Frontal cortex (tissue), 4 donors: Measurements from ENCODE around the gene CAPN12. TPM values are rescaled to one million over a fixed set of nuclear protein-coding genes. Genes with fewer than 3 reads are reported as not detected.

Experiments
- DNase-seq, 2 donors: peaks; one replicate each; pipeline ENCODE4 v3.0.0; 2012; ENCODE audit warnings: low spot score in 2 of 2
- FAIRE-seq: peaks from 2 replicates; lab custom pipeline; 2012; peaks lifted over from hg19 to GRCh38; lab: Jason Lieb, UNC
- total RNA-seq: library from RNA; depleted of rRNA; stranded (reverse); fragments of >200 nt; gene quantifications from one replicate; pipeline ENCODE4 v1.2.3, GENCODE V29; 2014
- donor health status: control.
- donor health status: control.
- donor health status: control.

Gene CAPN12
- total RNA-seq, 1 donor from 2014 or later = under 0.01 TPM

- DNase-seq (no peak), FAIRE-seq (no peak)
These were observed 42.7 kb downstream of the CAPN12 start for GRCh38 chr19:38701455-38702063.

- no peak for DNase-seq
- no peak for FAIRE-seq
These were observed 43.3 kb downstream of the CAPN12 start for GRCh38 chr19:38700902-38701454.

- DNase-seq (no peak), FAIRE-seq (no peak)
These were observed 43.8 kb downstream of the CAPN12 start for GRCh38 chr19:38700350-38700901.

- DNase-seq (no peak), FAIRE-seq (no peak)
These were observed 44.5 kb downstream of the CAPN12 start for GRCh38 chr19:38699647-38700349.

- no peak for DNase-seq
- no peak for FAIRE-seq
These were observed 45.3 kb downstream of the CAPN12 start for GRCh38 chr19:38699027-38699346.

DNA sequence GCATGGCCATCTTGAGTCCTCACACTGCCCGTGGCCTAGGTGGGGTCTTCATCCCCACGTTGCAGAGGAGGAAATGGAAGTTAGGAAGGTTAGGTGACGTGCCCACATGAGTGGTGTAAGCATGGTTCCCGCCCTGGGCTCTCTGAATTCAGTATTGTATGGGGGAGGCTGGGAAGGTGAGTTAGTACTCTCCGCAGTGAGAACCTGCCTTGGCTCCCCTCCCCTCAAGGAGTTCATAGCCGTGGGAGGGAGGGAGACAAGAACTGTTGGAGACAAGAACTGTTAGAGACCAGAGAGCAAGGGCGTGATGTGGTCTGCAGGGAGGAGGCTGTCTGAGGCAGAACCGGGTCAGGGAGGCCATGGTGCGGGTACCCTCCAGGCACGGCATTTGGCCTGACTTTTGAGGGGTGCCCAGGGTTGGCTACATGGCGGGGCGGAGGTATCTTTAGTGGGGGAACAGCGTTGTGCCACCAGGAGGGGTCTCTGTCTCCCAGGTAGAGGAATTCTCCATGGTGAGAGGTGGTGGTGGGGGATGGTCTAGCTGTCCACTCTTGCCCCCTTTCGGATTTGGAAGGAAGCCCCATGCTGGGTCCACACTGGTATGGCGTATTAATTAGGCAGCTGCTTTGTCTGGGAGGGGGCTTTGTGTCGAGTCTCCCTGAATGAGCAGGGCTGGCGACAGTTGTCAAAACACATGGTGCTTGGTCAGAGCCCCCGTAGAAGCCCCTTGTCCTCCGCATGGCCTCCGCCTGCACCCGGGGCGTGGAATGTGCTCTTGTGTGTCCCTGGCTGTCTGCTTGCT is 45.8 kb downstream of the CAPN12 start:
- FAIRE-seq (no peak), DNase-seq (no peak)

GRCh38 chr19:38697641-38698071 is 46.6 kb downstream of the CAPN12 start:
- FAIRE-seq (no peak), DNase-seq (no peak)

- no peak for DNase-seq
- no peak for FAIRE-seq
These were observed 47.1 kb downstream of the CAPN12 start for GRCh38 chr19:38697197-38697596.

GRCh38 chr19:38696729-38697055 is 47.6 kb downstream of the CAPN12 start:
- no peak for FAIRE-seq

GRCh38 chr19:38695832-38696728 is 48.2 kb downstream of the CAPN12 start:
- DNase-seq (no peak), FAIRE-seq (no peak)

More at GRCh38 chr19:38696729-38697055, 47.6 kb downstream of the CAPN12 start:
- DNase-seq = no peak

DNA sequence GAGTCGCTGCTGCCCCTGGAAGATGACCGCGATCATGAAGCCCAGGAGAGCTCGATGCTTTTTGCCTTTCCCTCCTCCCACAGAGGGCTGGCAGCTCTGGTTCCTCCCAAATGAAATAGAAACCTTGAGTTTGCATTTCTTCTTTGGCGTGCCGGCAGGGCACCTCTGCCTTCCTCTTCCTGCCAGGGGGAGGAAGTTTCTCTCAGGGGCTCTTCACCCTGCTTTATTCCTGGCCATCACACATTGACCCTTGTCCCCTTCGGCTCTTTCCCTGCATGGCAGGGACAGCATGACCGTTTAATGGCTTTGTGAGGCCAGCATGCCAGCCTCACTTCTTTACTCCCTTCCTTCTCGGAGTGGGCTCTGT is 49.0 kb downstream of the CAPN12 start:
- DNase-seq = no peak
- no peak for FAIRE-seq

DNA sequence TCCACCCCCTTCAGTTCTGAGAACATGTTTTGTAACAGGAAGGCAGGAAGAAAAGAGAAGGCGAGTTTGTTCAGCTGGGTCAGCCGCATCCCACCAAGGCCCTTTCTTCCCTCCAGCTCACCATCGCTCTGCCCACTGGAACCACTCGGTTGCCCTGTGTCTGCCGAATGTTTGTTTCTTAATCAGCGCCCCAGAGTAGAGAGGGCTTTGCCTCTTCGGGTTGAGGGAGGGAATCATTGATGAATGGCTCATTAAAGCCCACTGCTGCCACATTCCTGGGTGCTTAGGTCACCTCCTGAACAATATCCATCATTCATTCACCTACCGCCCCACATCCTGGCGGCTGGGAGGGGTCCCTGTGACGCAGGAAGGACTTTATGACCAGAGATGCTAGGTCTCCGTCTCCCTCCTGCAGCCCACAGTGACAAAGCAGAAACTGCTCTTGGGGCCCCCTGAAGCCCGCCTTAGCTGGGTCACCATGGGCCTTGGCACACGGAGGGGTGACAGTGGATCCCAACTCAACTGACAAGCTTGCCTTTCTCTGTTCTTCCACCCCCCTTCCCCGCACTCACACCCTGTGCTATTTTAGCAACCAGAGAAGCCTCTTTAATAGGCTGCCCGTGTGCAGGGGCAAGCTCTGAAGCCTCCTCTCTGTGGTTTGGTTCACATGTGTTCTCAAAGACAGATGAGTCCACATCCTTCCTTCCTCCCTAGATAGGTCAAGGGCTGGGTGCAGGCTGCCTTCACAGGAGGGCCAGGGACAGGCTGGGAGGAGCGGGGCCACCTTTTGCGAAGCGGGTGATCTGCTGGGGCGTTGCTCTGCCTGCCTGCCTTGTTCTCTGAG is 50.7 kb downstream of the CAPN12 start:
- FAIRE-seq (no peak), DNase-seq (no peak)

GRCh38 chr19:38692458-38693379 is 51.6 kb downstream of the CAPN12 start:
- FAIRE-seq (no peak), DNase-seq (no peak)

DNA sequence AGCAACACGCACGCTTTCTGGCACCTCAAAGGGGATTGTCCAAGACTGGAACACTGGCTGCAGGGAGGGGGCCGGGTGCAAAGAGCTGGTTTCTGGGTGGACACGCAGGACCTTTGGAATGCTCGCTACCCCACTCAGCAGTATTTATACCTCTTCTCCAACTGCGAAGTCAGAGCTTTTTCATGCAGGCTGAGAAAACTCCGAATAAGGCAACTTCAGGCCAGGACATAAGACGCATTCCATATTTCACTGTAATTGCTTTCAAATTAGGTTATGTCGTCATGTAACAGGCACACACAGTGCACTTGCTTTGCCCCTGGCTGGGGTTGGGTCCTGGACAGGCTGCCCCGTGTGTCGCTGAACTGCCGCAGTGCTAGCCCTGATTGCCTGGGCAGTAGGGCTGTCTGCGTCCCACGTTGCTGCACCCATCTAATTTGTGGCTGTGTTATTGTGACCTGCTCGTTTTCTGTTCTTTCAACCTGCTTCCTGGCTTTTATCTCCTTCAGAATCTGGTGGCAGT is 52.3 kb downstream of the CAPN12 start:
- no peak for FAIRE-seq
- DNase-seq = no peak

- FAIRE-seq = no peak
- no peak for DNase-seq
These were observed 53.4 kb downstream of the CAPN12 start for GRCh38 chr19:38690832-38691231.

GRCh38 chr19:38690146-38690545 is 54.1 kb downstream of the CAPN12 start:
- FAIRE-seq (no peak), DNase-seq (no peak)

DNA sequence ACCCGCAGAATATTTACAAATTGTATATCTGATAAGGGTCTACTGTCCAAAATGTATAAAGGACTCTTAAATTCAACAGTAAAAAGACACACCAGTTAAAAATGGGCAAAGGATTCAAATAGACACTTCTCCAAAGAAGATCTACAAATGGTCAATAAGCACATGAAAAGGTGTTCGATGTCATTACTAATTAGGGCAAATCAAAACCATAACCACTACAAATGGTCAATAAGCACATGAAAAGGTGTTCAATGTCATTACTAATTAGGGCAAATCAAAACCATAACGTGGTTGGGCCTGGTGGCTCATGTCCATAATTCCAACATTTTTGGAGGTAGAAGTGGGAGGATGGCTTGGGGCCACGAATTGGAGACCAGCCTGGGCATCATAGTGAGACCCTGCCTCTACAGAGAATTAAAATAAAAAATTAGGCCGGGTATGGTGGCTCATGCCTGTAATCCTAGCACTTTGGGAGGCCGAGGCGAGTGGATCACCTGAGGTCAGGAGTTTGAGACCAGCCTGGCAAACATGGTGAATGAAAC is 56.4 kb downstream of the CAPN12 start:
- DNase-seq = no peak
- FAIRE-seq = no peak
